GM04503 (cell line): Measurements from ENCODE around the gene PANX1.
A peak's percentile ranks its signal among the peaks of the same experiment; 100 is the strongest.
"Not testable (repeated sequence)": the region's sequence is repeated elsewhere in the genome, so short reads cannot be mapped to it uniquely, and the experiment has no call there.

ENCODE experiments used
- DNase-seq: peaks from one replicate; pipeline ENCODE4 v3.0.0-alpha.2; 2012; ENCODE audit warnings: low read depth

The PANX1 gene

GRCh38 chr11:94150056-94150455 is 21.4 kb downstream of the PANX1 start:
- no peak for DNase-seq

DNA sequence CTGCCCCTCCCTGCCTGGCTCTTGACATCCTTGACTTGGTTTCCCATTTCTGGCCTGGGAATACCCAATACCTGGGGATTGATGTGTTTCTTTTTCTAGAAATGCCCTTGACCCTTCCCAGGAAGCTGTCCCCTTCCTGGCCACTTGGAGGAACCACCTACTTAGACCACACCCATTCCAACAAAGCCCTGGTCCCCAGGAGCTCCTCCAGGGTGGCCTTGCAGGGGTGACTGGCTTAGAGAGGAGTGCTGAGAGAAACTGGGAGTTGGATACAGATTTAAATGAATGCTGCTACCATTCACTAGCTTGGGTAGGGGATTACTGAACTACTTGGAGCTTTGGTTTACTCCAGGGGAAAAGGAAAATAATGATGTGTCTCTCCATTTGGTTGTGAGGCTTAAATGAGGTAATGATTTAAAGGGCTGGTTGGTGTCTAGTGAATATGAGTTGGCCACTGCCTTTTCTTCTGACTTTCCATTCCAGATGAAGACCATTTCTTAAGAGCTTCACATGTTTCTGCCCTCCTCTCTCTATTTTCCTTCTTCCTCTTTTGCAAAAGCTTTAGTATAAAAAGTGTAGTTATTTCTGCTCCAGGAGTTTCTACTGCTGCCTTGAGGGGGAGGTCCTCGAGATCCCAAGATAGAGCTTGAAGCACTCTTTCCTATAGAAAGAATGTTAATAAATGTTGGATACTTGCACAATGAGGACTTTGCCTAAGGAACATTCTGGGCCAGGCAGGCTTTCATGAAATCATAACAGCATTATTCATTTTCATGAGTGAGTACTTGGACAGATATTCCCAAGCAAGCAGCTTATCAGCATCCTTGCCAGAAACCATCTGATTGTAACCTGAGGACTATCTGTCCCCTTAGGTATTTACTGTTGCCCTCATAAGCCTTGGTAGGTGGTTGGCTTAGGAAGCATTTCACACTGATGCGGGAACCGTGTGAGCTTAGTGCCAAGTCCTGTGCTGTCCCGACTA is 22.4 kb downstream of the PANX1 start:
- DNase-seq = no peak

DNA sequence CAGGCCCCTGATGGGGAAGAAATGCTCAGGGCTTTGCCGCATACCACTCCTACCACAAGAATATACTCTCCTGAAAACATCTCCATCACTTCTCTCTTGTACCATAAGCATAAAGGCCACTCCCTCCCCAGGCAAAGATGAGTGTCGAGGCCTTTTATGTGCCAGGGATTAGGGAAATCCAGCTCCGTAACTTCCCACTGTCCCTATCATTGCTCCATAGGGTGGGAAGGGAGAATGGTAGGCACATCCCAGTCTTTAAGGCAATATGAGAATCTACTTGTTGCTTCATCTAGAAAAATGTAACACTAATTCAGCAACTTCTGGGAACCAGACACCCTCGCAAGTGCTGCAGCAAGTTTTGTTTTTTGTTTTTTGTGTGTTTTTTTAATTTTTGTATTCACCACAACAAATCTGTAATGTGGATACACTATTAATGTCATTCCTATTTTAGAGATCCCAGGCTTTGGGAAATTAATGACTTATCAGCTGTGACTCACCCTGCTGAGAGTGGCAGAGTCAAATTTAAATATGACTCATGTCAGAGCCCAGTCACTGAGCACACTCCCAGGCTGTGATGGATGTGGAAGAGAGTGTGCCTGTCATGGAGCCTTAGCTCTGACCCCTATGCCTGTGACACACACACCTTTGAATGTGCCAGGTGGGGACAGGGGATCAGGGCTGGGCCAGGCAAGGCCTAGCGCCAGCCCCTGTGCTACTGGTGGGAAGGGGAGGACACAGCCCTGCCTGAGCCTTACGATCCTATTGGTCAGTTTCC is 23.4 kb downstream of the PANX1 start:
- DNase-seq = no peak

DNA sequence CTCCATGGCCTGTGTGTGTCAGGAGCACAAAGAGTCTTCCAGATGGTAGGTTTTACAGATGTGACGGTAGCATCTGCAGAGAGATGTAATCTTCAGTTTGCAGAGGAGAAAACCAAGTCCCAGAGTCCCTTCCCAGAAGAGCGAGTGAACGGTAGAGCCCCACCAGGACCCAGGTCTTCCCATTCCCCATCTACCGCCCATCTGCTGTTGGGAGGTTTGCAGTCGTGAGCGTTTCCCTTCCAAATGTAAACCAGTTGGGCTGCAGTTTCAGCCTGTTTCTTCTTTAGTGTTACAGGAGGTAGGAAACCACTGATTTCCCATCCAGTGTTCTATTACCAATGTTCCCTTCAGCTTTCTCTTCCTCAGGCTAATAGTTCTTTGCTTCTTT is 24.0 kb downstream of the PANX1 start:
- no peak for DNase-seq

DNA sequence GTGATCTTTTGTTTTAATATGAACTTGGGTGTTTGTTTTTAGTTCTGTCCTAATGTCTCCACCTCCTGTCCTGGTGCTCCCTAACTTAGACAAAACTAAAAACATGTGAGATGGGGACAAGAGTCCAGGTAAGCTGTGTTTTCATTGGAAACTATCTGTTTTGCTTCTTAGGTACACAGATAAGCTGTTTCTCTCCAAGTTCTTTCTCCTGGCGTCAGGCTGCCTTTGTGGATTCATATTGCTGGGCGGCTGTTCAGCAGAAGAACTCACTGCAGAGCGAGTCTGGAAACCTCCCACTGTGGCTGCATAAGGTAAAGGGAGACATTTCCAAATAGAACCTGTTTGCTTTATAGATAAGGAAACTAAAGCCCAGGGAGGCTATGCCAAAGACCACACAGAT is 24.7 kb downstream of the PANX1 start:
- no peak for DNase-seq

DNA sequence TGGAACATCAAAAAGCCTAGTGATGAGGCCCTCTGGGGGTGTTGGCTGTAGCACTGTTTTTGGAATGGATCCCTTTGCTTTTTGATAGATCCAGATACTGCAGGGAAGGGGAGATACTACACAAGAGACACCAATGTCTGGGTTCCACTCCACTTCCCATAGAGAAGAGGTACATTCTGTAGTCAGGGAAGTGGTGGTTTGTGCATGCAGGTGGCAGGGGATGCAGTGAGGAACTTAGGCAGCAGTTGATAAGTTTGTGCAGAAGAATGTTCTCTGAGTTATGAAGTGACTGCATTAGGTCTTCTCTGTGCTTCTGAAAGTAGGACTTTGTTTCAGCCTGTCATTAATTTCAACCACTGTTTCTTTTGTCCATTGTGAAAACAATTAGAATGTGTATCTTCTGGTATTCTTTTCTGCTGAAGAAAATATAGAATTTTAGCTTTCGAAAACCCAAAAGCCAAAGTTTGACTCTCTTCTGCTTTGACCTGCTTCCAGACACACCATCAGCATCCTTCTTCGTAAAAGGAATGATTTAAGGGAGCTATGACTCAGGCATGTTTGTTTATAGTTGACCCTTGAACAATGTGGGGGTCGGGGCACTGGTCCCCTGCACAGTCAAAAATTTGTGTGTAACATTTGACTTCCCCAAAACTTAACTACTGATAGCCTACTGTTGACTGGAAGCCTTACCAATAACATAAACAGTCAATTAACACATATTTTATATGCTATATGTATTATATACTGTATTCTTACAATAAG is 25.6 kb downstream of the PANX1 start:
- DNase-seq = no peak

- DNase-seq = not testable (repeated sequence)
These were observed 28.7 kb downstream of the PANX1 start for GRCh38 chr11:94157339-94157738.

GRCh38 chr11:94168882-94169281 is 40.2 kb downstream of the PANX1 start:
- no peak for DNase-seq

- DNase-seq = no peak
These were observed 40.9 kb downstream of the PANX1 start for GRCh38 chr11:94169516-94169915.

GRCh38 chr11:94169930-94170545 is 41.4 kb downstream of the PANX1 start:
- no peak for DNase-seq

- no peak for DNase-seq
These were observed 42.3 kb downstream of the PANX1 start for GRCh38 chr11:94170953-94171352.

GRCh38 chr11:94171693-94172440 is 43.2 kb downstream of the PANX1 start:
- no peak for DNase-seq

DNA sequence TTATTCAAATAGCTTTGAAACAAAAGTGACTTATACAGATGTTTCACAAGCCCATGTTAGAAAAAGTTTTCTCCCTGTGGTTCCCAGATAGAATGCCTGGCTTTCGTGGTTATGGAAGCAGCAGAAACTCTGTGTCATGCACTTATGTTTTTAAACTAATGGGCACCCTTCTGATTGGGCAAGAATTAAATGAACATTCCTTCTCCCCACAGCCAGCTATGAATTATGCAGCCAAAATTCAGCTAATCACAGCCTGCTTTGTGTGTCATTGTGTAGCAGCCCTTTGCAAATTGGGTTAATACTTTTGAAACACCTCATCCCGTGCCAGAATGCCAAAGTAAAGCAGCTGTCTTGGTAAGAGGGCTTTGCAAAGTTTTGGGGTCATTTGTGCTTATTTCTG is 46.9 kb downstream of the PANX1 start:
- DNase-seq = peak; percentile 95

GRCh38 chr11:94178331-94178730 is 49.7 kb downstream of the PANX1 start:
- no peak for DNase-seq

GRCh38 chr11:94179696-94180095 is 51.1 kb downstream of the PANX1 start:
- DNase-seq = no peak

GRCh38 chr11:94181526-94181925 is 52.9 kb downstream of the PANX1 start:
- DNase-seq = no peak

DNA sequence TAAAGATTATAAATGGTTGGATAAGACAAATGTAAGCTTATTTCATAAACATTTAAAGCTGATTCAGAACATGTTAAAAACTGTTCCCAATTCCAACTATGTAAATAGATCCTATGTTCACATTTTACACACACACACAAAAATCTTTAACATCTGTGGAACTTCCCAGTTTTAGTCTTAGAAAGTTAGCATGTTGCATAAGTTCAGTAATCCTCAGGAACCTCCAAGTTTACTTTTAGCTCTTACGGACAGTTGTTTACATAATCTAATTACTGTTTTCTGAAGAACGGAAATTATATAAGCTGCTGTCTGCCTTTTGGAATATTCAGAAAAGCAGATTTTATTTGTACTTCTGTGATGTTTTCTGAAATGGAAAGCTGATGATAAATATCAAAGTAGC is 53.3 kb downstream of the PANX1 start:
- DNase-seq = no peak

GRCh38 chr11:94183251-94183885 is 54.7 kb downstream of the PANX1 start:
- DNase-seq = no peak

GRCh38 chr11:94183886-94184264 is 55.2 kb downstream of the PANX1 start:
- DNase-seq = no peak

- no peak for DNase-seq
These were observed 55.7 kb downstream of the PANX1 start for GRCh38 chr11:94184362-94184761.

- DNase-seq = no peak
These were observed 56.2 kb downstream of the PANX1 start for GRCh38 chr11:94184846-94185245.
